Cardiac muscle cell (in vitro differentiated cells and primary cell): ENCODE results near the gene SAMD4A. TPM values are rescaled to one million over a fixed set of nuclear protein-coding genes. Genes with fewer than 3 reads are reported as not detected.

Source experiments
- DNase-seq, 2 donors: peaks; one replicate each; pipeline versions ENCODE4 v3.0.0 to v3.0.0-alpha.2; 2010 to 2017; ENCODE audit warnings: low read depth in 1 of 2, low spot score in 1 of 2
- H3K27ac ChIP-seq: fragments of 200-600 bp; sonication (generic); 2 replicates; pipeline ENCODE4 v1.5.1; 2016
- H3K27me3 ChIP-seq: fragments of 200-600 bp; sonication (generic); 2 replicates; pipeline ENCODE4 v1.6.0; 2016; ENCODE audit warnings: control low read depth
- H3K36me3 ChIP-seq: fragments of 200-600 bp; sonication (generic); 2 replicates; pipeline ENCODE4 v1.5.1; 2016; ENCODE audit warnings: control low read depth
- H3K4me1 ChIP-seq: fragments of 200-600 bp; sonication (generic); 2 replicates; pipeline ENCODE4 v1.8.1; 2017; ENCODE audit warnings: low read depth, mild to moderate bottlenecking, mixed run types
- H3K4me3 ChIP-seq: fragments of 200-600 bp; sonication (generic); 2 replicates; pipeline ENCODE4 v1.5.1; 2016; ENCODE audit warnings: mild to moderate bottlenecking
- H3K9me3 ChIP-seq: fragments of 200-600 bp; sonication (generic); 2 replicates; pipeline ENCODE4 v1.5.1; 2017; ENCODE audit warnings: low read depth, mild to moderate bottlenecking, control low read depth
- polyA plus RNA-seq: library from polyadenylated mRNA; unstranded; fragments of >200 nt; fragmentation: Nextera tagmentation; extraction: Ambion mirVana; gene quantifications from 2 replicates; pipeline ENCODE4 v1.2.1, GENCODE V29; 2016
- total RNA-seq: library from RNA; depleted of rRNA; stranded (reverse); fragments of >200 nt; gene quantifications from 2 replicates; pipeline ENCODE4 v1.2.3, GENCODE V29; 2016
- TF ChIP-seq, protein P1 (sequence below): IDR thresholded peaks from 2 replicates; pipeline ENCODE4 v1.5.1; 2012; ENCODE audit warnings: low read depth, mild to moderate bottlenecking, low read length

Gene SAMD4A
- total and polyA plus RNA-seq, 2 experiments from 2014 or later = 14.4 to 60.4 TPM

DNA sequence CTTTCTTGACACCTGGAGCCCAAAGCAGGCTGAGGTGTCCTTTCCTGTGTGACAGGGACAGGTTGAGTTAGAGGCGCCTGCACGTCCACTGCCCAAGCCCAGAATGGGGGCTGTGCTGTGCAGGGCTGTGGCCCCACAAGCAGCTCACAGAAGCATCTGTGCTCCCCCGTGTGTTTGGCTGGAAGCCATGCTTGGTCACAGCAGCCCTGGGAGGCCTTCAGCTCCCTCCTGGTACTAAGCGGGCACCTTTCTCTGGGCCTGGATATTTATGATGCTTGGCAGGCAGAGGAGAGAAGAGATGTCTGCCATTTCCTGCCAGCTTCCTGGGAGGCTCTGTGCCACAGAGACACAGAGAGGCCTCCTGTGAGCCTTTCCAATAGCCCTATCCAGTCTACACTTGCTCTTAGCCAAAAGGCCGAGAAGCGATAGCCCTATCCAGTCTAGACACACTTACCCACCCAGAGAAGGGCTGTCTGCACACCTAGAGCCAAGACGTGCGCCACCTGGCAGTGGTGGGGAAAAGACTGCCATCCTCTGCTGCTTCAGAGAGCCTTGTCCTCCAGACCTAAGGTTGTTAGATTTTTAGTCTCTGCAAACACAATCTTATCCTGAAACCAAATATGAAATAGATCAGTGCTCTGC, 218.3 kb downstream of the SAMD4A start:
- Histone ChIP-seq H3K4me1 (no peaks in the 10 kb centered on the region), H3K4me3 (no peak overlapping the region), H3K27ac (no peak overlapping the region), H3K36me3 (peaks cover 30% of the 10 kb centered on the region), H3K9me3 (no peaks in the 10 kb centered on the region), H3K27me3 (no peaks in the 10 kb centered on the region)
- DNase-seq = no peak
- TF ChIP-seq, protein P1, sequence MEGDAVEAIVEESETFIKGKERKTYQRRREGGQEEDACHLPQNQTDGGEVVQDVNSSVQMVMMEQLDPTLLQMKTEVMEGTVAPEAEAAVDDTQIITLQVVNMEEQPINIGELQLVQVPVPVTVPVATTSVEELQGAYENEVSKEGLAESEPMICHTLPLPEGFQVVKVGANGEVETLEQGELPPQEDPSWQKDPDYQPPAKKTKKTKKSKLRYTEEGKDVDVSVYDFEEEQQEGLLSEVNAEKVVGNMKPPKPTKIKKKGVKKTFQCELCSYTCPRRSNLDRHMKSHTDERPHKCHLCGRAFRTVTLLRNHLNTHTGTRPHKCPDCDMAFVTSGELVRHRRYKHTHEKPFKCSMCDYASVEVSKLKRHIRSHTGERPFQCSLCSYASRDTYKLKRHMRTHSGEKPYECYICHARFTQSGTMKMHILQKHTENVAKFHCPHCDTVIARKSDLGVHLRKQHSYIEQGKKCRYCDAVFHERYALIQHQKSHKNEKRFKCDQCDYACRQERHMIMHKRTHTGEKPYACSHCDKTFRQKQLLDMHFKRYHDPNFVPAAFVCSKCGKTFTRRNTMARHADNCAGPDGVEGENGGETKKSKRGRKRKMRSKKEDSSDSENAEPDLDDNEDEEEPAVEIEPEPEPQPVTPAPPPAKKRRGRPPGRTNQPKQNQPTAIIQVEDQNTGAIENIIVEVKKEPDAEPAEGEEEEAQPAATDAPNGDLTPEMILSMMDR = no peak

DNA sequence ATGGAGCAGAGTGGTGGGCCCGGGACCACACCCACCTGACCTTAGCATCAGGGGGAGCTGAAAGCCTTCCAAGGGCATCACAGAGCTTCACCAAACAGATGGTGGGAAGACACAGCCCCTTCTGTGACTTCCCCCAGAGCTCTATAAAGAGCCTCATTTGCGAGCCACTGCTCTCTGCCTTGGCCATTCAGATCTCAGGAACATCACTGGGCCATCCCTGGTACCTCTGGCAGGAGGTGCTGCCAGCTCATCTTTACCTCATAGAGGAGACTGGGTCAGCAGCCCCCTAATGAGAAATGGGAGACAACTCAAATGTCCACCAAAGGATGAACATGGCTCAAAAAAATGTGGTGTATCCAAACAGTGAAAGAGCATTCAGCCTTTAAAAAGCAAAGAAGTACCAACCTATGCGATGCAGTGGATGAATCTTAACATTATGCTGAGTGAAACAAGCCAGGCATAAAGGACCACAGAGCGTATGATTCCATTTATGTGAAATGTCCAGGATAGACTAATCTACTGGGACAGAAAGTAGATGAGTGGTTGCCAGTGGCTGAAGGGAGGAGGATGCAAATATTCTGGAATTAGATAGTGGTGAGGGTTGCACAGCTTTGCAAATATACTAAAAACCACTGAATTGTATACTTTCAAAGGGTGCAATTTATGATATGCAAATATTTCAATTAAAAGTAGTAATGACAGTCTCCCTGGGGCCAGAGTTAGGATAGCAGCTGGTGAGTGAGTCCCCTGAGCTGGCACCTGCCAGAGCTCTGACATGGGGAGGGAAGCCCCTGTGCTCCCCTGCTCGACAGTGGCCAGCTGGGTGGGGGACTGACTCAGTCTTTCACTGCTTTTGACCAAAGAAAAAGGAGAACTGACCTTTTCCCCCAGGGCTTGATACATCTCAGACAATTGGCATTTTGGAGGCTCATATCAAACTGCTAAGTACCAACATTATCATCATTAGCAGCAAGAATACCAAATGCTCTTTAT, 219.1 kb downstream of the SAMD4A start:
- Histone ChIP-seq H3K4me1 (no peaks in the 10 kb centered on the region), H3K27me3 (no peaks in the 10 kb centered on the region), H3K36me3 (peaks cover 32% of the 10 kb centered on the region), H3K4me3 (no peak overlapping the region), H3K9me3 (no peaks in the 10 kb centered on the region), H3K27ac (no peak overlapping the region)
- TF ChIP-seq, protein P1 = no peak
- DNase-seq = no peak

DNA sequence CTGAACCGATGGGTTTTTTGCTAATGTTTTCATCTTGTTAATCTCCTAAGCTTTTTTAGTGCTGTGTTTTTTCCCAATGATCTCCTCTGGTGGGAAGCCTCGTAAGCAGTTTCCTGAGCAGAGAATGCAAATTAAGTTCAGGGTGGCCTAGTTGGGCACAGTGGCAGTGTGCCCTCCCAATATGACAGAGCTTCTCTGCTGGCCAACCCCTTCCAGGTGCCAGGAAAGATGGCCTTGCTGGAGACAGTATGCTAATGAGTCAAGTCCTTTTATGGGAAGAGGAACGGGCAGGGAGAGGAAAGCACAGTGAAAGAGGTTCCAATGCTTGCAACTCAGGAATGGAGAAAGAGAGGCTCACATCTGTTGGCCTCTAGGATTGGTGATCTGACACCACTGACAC, 219.9 kb downstream of the SAMD4A start:
- Histone ChIP-seq H3K27me3 (no peaks in the 10 kb centered on the region), H3K4me1 (no peaks in the 10 kb centered on the region), H3K9me3 (no peaks in the 10 kb centered on the region), H3K4me3 (no peak overlapping the region), H3K36me3 (peaks cover 29% of the 10 kb centered on the region), H3K27ac (no peak overlapping the region)
- TF ChIP-seq, protein P1 = no peak
- DNase-seq = no peak

DNA sequence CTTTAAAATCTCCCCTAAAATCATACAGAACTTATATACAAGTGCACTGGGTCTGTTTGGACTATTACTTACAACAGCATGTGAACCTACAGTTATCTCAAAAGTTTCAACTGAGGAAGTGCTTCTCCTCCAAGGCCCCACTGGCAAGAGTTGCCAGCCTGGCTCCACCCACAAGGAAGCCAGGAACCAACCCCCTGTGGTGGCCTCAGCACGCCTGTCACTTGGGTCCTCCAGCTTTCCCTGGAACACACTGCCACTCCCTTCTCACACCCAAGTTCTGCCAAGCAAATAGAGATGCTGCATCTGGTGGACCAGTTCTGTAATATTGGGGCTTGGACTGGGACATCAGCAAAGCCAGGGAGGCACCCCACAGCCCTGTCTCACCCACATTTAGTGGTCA, 220.3 kb downstream of the SAMD4A start:
- H3K27ac ChIP-seq = no peak overlapping the region
- peaks cover 29% of the 10 kb centered on the region for H3K36me3 ChIP-seq

DNA sequence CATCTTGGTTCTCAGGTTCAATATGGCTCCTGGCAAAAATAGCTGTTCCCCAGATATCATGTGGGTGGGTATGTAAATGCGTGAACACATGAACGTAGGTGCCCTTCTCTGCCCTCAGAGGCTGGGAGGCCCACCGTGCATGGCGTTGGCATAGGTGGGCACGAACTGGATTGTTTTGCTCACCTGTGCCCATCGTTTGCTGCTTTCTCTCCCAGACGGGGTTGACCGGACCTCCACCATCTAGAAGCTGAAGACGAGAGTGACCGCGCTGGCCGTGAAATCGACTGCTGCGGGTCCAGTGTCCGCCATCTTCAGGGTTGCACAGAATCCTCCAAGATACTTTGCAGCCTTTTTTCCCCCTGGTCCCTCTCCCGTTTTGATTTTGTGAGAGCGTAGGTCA, 221.8 kb downstream of the SAMD4A start:
- DNase-seq = no peak
- TF ChIP-seq, protein P1 = no peak
- H3K9me3 ChIP-seq = no peaks in the 10 kb centered on the region
- no peak overlapping the region for H3K27ac ChIP-seq
- H3K4me3 ChIP-seq = no peak overlapping the region
- no peaks in the 10 kb centered on the region for H3K27me3 ChIP-seq
- peaks cover 29% of the 10 kb centered on the region for H3K36me3 ChIP-seq
- no peaks in the 10 kb centered on the region for H3K4me1 ChIP-seq

More for the DNA sequence above, 220.3 kb downstream of the SAMD4A start:
- DNase-seq = no peak
- Histone ChIP-seq H3K4me3 (no peak overlapping the region), H3K9me3 (no peaks in the 10 kb centered on the region), H3K4me1 (no peaks in the 10 kb centered on the region), H3K27me3 (no peaks in the 10 kb centered on the region)
- TF ChIP-seq, protein P1 = no peak
